GM18520 (cell line): ENCODE measurements around the gene RNF13.
"Not testable (repeated sequence)": the region's sequence is repeated elsewhere in the genome, so short reads cannot be mapped to it uniquely, and the experiment has no call there.

ENCODE experiments used
- ATAC-seq: cut with Tn5 transposase; IDR thresholded peaks from one replicate; pipeline ENCODE4 v1.9.1; 2021; ENCODE audit not compliant: unreplicated experiment

RNF13 gene

DNA sequence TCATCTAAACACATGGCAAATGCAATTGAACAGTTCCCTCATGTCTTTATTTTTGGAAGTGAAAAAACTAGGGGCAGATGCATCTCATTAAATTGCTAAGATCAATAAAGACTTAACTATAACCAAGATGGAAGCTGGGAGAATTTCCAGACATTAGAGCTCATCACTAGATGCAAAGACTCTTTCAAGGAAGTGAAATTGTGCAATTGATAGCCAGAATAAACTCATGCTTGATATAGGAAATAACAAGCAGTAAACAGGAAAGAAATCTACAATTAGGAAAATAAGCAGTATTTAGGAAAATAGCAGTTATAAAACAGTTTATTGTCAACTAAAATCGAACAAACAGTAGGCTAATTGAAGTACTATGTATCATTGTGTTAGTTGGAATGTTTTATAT lies 11.8 kb upstream of the RNF13 start:
- no peak for ATAC-seq

GRCh38 chr3:149801639-149802038 lies 11.4 kb upstream of the RNF13 start:
- no peak for ATAC-seq

DNA sequence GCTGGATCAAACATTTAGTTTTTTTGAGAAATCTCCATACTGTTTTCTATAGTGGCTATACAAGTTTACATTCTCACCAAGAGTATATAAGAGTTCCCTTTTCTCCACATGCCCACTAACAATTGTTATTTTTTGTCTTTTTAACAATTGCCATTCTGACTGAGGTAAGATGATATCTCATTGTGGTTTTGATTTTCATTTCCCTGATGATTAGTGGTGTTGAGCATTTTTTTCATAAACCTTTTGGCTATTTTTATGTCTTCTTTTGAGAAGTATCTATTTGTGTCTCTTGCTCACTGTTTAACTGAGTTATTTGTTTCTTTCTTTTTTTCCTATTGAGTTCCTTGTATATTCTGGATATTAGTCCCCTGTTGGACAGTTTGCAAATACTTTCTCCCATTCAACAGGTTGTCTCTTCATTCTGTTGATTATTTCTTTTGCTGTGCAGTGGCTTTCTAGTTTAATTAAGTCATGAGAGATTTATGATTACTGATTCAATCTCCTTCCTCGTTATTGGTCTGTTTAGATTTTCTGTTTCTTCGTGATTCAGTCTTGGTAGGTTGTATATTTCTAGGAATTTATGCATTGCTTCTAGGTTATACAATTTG lies 6.7 kb upstream of the RNF13 start:
- ATAC-seq, result no peak

- ATAC-seq, result no peak
Observed at GRCh38 chr3:149808209-149808829, 4.7 kb upstream of the RNF13 start.

DNA sequence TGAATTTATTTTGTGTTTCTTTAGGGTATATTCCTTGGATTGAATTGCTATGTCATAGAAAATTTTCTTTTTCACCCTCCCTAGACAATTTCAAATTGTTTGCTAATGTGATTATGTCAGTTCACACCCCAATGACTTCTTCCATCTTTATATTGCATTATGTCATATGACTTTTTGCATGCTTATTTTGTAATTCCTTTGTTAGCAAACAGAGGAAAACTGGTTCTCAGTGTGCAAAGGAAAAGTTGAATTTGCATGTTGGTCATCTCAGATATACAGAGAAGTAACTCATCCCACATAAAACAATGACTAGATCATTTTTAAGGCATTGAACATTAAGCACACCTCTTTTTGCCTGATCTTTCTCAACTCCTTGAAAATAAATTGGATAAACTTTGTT lies 3.3 kb upstream of the RNF13 start:
- ATAC-seq, result no peak

GRCh38 chr3:149810846-149811245 lies 2.2 kb upstream of the RNF13 start:
- ATAC-seq, result no peak

- no peak for ATAC-seq
Observed at GRCh38 chr3:149812165-149812605, 830 bp upstream of the RNF13 start.

GRCh38 chr3:149813367-149814281 lies 609 bp downstream of the RNF13 start:
- no peak for ATAC-seq

DNA sequence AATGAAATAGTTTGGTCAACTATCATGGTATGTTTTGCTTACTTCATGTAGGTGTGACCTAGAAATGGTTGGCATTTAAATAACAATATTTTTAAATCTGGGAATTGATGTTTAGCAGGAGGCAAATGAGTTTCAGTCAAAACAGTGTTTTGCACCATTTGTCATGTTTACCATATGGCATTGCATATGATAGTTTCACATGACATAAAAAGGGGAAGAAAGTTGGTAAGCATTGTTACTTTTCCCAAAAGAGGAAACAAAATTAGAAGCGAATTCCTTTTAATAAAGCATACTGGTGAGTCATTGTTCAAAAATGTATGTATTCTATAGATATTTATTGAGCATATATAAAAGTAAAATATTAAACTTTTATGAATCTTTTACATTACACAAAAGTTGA lies 2.3 kb downstream of the RNF13 start:
- no peak for ATAC-seq

GRCh38 chr3:149815728-149816127 lies 2.7 kb downstream of the RNF13 start:
- no peak for ATAC-seq

- ATAC-seq, result no peak
Observed at GRCh38 chr3:149816311-149816710, 3.3 kb downstream of the RNF13 start.

DNA sequence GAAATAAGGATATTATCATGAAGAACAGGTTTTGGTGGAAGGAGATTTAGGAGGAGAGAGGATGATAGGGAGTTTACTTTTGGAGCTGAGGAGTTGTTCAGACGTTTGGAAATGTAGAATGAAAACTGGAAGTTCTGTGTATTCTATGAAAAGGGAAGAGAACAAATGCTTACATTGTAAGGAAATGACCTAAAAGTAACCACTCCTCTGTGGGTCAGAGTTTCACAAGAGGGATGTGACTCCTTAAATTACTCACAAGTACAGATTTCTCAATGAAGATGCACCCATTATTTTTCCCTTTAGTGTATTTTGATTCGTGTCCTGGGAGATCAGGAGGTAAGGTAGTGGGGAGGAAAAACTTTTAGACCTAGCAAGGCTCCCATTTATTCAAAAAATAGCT lies 4.0 kb downstream of the RNF13 start:
- no peak for ATAC-seq

DNA sequence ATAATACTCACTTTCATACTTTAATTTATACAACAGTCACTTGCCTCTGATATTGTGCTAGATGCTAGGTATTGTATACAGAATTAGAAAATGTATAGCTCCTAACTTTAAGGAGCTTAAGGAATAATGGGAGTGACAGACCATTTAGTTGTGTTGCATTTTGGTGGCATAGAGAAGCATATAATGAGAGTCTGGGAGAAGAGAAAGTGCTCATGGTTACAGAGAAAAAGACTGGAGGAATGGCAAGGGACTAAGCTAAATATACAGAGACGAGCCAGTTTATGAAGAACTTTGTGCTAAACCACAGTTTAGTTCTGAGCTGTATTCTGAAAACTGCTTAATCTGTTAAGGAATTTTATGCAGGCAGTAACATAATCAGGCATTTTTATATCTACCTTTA lies 6.4 kb downstream of the RNF13 start:
- no peak for ATAC-seq

GRCh38 chr3:149820183-149820582 lies 7.2 kb downstream of the RNF13 start:
- no peak for ATAC-seq

- no peak for ATAC-seq
Observed at GRCh38 chr3:149826636-149827035, 13.6 kb downstream of the RNF13 start.

- no peak for ATAC-seq
Observed at GRCh38 chr3:149828390-149828789, 15.4 kb downstream of the RNF13 start.

DNA sequence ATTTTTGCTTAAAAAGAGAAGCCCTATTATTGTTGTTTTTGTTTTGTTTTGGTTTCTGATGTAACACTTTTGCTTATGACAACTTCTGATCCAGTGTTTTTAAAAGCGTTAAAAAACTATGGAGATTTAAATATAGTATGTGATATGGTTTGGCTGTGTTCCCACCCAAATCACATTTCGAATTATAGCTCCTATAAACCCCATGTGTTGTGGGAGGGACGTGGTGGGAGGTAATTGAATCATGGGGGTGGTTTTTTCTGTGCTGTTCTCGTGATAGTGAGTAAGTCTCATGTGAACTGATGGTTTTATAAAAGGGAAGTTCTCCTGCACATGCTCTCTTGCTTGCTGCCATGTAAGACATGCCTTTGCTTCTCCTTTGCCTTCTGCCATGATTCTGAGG lies 16.6 kb downstream of the RNF13 start:
- not testable (repeated sequence) for ATAC-seq

GRCh38 chr3:149830902-149831301 lies 17.9 kb downstream of the RNF13 start:
- no peak for ATAC-seq

DNA sequence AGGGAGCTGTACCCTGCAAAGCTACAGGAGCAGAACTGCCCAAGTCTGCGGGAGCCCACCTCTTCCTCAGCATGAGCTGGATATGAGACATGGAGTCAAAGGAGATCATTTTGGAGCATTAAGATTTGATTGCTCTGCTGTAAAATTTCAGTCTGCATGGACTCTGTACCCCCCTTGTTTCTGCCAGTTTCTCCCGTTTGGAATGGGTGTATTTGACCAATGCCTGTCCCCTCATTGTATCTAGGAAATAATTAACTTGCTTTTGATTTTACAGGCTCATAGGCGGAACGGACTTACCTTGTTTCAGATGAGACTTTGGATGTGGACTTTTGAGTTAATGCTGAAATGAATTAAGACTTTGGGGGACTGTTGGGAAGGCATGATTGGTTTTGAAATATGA lies 18.3 kb downstream of the RNF13 start:
- no peak for ATAC-seq

- ATAC-seq, result no peak
Observed at GRCh38 chr3:149832086-149832485, 19.1 kb downstream of the RNF13 start.

DNA sequence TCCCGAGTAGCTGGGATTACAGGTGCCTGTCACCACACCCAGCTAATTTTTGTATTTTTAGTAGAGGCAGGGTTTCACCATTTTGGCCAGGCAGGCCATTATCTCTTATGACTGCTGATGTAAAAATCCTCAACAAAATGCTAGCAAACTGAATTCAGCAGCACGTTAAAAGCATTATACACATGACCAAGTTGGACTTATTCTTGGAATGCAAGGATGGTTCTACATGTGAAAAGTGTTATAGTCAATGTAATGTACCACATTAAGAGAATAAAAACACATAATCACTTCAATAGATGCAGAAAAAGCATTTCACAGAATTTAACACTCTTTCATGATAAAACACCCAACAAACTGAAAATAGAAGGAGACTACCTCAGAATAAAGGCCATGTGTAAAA lies 20.2 kb downstream of the RNF13 start:
- no peak for ATAC-seq

DNA sequence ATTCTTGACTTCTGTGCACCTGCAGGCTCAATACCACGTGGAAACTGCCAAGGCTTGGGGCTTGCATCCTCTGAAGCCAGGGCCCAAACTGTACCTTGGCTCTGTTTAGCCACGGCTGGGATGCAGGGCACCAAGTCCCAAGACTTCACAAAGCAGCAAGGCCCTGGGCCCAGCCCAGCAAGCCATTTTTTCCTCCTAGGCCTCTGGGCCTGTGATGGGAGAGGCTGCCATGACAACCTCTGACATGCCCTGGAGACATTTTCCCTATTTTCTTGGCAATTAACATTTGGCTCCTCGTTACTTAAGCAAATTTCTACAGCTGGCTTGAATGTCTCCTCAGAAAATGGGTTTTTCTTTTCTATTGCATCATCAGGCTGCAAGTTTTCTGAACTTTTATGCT lies 25.5 kb downstream of the RNF13 start:
- not testable (repeated sequence) for ATAC-seq
